Fibroblast of gingiva (primary cell): ENCODE results near the gene TRIP12.
"Not testable (repeated sequence)": the region's sequence is repeated elsewhere in the genome, so short reads cannot be mapped to it uniquely, and the experiment has no call there.

Source experiments
- DNase-seq: peaks from one replicate; pipeline ENCODE4 v3.0.0-alpha.2; 2011; ENCODE audit warnings: low read depth

TRIP12 gene

DNA sequence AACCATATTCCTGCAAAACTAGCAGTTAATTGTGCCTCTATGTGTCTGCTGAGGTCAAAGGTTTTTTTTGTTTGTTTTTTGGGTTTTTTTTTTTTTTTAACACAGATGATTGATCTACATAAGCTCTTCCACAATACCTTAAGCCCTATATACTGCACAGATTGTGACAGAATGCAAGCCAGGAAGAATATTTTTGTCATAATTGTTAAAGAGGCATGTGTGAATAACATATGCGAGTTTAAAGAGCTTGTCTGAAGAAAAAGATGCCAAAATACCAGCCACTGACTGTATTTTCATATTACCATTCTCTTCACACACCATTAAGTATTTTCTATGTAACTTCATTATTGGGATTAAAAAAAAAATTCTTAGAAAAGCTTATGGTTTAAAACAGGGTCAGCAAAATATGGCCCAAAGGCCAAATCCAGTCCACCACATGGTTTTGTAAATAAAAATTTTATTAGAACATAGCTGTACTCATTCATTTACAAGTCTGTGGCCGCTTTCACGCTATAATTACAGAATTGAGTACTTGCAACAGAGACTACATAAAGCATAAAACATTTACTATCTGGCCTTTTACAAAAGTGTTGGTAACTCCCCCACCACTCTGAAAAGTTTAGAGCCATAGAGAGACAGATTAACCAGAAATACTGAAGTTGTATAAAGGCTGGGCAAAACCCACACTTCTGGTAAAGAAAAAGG, 89.9 kb downstream of the TRIP12 start:
- no peak for DNase-seq

DNA sequence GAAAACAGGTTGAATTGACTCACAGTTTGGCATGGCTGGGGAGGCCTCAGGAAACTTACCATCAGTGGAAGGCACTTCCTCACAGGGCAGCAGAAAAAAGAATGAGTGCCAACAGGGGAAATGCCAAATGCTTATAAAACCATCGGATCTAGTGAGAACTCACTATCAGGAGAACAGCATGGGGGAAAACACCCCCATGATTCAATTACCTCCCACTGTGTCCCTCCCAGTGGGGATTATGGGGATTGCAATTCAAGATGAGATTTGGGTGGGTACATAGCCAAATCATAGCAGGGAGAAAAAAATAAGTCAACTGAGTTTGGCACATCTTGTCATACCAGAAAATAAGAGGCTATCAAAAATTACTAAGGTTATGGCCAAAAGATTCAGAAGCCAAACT, 96.3 kb downstream of the TRIP12 start:
- DNase-seq, result no peak

DNA sequence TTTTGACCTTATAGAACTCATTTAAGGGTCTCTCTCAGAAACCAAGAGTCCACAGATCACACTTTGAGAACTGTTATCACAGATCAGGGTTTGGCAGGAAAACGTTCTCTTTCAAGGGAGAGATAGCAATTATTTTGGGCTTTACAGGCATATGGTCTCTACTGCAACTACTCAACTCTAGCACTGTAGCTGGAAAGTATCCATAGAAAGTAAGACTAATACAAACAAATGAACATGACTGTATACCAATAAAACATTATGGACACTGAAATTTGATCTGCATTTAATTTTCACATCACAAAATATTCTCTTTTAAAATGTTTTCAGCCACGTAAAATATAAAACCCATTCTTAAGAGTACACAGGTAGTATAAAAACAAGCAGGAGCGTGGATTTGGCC, 100.5 kb downstream of the TRIP12 start:
- no peak for DNase-seq

DNA sequence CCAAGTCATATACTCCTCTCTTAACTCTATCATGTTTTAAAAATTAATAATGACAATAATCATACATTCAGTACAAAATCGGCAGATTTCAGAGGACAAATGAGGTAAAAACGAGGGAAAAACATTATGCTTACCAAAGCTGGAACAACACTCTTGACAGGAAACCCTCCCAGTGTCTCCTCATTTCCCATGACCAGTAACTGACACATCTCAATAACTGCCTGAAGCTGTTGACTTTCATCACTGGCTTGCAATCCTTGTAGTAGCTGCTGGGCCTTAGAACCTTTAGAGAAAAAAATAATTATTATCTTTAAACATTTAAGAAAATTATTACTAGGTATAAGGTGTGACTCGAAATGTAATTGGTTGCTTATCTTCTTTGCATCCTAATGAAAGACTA, 103.6 kb downstream of the TRIP12 start:
- no peak for DNase-seq

GRCh38 chr2:229815858-229816257, 106.0 kb downstream of the TRIP12 start:
- peak; percentile 11 for DNase-seq

- no peak for DNase-seq
Observed at GRCh38 chr2:229815342-229815741, 106.5 kb downstream of the TRIP12 start.

- DNase-seq, result peak; percentile 29
Observed at GRCh38 chr2:229810786-229811185, 111.0 kb downstream of the TRIP12 start.

- no peak for DNase-seq
Observed at GRCh38 chr2:229805559-229805958, 116.2 kb downstream of the TRIP12 start.

DNA sequence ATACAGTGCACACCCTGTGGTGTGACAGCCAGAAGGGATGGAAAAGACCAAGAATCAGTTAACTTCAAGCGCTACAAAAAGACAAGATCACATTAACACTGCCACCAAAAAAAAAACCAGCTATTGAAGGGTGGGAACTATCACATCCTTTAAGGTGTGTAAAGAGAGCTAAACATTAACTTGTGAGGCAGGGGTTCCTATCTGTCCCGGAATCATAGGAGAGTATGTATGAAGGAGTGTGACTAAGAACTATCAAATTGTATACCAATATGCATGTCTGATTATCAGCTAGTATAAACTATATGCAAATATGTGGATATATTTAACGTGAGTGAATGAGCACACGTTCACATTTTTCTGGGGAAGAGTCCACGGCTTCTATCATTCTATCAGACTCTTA, 119.0 kb downstream of the TRIP12 start:
- no peak for DNase-seq

DNA sequence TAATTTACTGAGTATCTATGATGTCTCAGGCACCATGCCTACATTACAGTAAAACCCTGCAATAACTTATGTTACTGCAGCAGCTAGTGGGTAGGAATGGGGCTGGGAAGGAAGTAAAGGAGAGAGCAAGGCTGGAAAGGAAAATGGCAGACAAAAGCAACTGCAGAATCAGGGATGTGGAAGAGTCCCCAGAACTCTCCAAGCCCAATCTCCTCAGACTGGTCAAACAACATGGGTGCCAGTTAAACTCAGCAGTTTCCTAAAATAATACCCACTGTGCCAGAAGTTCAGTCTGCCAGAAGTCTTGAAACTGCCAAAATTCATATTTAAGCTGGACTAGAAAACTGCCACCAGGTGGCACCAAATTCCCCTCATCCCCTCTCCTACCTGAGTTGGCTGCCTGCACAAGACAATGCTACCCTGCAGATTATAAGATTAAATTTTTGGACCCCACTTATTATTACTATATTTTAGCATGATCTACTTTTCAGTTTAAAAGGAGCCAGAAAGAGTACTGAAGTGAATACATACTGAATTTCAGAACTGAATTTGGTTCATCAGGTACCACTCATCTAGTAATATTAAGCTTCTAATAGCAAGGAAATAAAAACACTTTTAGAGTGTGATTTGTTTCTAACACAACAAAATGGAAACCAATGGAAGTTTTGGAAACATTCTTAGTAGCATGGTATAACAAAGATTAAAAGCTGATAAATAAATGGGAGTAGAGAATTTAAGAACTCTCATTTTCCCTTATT, 120.6 kb downstream of the TRIP12 start:
- DNase-seq, result peak; percentile 58

- DNase-seq, result no peak
Observed at GRCh38 chr2:229798446-229799155, 123.2 kb downstream of the TRIP12 start.

- DNase-seq, result no peak
Observed at GRCh38 chr2:229795058-229795457, 126.8 kb downstream of the TRIP12 start.

GRCh38 chr2:229794636-229795035, 127.2 kb downstream of the TRIP12 start:
- DNase-seq, result no peak

GRCh38 chr2:229786289-229786688, 135.5 kb downstream of the TRIP12 start:
- DNase-seq, result not testable (repeated sequence)

- DNase-seq, result peak; percentile 61
Observed at GRCh38 chr2:229784791-229785190, 137.0 kb downstream of the TRIP12 start.

DNA sequence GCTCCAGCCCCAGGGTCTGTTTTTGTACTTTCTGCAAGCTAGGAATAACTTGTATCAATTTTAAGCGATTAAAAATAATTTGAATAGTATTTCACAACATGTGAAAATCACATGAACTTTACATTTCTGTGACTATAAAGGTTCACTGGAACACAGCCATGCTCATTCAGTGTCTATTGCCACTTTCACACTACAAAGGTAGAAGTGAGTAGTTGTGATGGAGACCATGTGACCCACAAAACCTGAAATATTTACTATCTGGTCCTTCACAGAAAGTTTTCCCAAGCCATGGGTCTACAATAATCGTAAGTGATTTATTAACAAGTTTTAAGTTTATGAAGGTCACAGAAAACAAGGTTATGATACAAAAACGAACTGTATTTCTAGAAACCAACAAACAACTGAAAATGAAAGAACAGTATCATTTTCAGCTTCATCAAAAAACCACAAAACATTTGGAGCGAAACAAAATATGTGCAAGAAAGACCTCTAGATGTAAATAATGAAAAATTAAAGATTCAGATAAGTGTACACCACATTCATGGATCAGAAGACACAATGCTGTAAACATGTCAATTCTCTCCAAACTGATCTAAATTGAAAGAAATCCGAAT, 138.6 kb downstream of the TRIP12 start:
- DNase-seq, result no peak

DNA sequence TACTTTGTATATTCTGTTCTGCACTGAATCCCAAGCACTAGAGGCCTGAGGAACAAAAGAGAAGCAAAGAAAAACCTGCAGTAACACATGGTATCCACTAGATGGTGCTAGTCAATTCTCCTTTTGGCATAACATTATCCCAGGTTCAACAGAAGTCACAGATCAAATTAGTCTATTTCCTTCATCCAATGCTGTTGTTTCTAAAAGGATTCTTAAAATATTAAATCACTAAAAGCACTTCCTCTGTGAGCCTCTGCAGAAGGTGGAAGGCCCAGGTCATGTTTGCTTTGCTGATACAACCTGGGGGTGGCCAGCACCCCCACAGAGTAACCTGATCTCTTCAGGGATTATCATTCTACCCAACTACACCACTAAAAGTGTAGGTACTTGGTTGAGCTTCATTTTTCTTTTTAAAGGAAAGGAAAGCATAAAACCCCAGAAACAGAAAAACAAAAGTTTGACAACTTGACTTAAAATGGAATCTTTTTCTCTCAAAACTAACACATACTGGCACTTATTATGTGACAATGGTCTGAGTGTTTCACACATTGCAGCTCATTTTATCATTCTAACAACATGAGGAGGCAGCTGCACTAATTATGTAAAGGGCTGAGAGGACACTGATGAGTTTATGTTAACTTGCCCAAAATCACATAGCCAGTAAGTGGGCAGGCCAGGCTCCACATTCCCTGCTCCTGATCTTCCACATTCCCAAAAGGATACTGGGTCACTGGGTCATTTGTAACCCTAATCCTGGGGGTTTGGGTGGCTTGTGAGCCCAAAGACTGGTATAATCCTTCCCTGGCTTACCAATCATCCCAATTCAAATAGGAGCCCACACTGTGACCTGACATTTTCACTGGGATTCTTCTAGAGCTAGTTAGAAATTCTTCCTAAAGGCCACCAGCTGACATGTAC, 140.7 kb downstream of the TRIP12 start:
- DNase-seq, result peak; percentile 36

DNA sequence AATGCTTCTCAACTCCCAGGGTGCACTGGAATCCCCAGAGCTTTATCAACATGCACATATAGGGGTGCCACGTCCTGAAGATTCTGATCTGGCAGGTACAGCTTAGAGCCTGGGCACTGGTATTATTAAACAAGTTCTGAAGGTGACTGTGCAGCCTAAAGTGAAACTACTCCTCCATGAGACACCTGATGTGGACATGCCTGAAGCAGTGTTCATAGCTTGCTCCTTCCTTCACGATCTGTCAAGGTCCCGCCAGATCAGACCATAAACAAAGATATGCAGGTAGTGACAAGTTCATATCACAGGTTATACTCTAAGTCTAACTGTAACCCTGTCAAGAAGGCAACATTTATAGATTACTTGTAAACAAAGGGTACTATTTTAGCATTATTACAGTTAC, 142.2 kb downstream of the TRIP12 start:
- no peak for DNase-seq

DNA sequence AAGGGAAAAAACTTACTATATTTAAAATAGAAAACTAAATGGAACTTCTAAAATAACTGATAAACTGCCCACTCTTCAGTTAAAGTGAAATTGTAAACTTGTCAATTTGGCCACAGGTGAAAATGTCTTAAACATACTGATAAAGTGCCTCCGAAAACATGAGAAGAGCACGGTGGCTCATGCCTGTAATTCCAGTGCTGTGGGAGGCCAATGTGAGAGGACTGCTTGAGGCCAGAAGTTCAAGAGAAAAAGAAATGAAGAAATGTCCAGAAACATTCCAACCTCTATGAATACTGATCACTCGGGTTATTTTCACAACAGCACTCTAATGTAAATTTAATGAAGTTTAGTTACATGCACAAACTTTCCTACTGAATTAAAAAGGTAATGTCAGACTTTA, 144.1 kb downstream of the TRIP12 start:
- DNase-seq, result no peak

- no peak for DNase-seq
Observed at GRCh38 chr2:229775614-229776313, 146.0 kb downstream of the TRIP12 start.

DNA sequence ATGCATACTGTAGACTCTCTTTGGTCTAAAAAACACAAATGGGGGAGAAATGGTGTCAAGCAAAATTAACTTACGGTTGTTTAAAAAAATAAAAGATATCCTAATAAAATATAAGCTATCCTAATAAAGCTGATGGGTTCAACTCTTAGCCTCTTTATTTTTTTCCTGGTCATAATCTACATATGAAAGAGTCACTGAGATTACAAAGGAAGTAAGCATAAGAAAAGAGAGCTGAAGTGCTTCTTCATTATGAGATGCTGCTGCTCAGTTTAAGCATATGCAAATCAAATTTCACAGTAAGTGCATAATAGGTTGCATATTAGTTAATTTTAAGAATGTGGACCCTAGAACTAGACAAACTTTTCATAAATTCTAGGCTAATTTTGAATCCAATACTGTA, 147.6 kb downstream of the TRIP12 start:
- no peak for DNase-seq
